ENCODE data around the gene CDH19. TPM values are rescaled to one million over a fixed set of nuclear protein-coding genes. Genes with fewer than 3 reads are reported as not detected.

Gene CDH19
- total and polyA plus RNA-seq, 10 of the 15 experiments (the other 5 are each of a cell fraction or from before 2014, with no cell fraction given), result 0.01 TPM; not detected in 9

DNA sequence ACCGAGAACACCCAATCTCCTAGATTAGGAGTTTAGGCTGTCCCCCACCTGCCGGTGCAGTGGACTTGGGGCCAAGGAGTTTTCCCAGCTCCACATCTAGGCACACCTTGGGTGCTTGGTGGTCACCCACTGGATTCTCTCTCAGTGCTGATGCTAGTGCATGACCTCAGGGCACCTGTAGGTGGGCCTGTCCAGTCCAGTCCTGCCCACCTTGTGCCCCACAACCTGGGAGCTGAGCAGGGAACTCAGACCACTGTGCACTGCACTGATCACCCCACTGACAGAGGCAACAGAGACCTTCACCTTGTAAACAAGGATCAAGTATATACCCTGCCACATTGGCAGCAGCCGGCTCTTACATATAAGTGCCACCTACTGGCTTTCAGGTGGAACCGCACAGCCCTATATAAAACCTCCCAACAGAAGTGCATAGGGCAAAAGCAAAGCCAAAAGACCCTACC, 12.7 kb upstream of the CDH19 start:
- ATAC-seq (peak; percentile 96), FAIRE-seq (no peak), DNase-seq (ENCODE audit: low read depth, low spot score) (no peak)
- Histone ChIP-seq H3K4me3 (no peak overlapping the region), H3K9me3 (replicated peaks; ENCODE audit: control insufficient read depth, insufficient read depth, low read length) (no peaks in the 10 kb centered on the region), H3K36me3 (ENCODE audit: control insufficient read depth in 2 of 2, insufficient read depth in 2 of 2, low read length in 1 of 2) (no peaks in the 10 kb centered on the region), H3K4me2 (ENCODE audit: control insufficient read depth, insufficient read depth) (no peak overlapping the region), H3K27ac (ENCODE audit: control insufficient read depth, insufficient read depth) (no peak overlapping the region), H2AFZ (ENCODE audit: control insufficient read depth, low read depth, low read length) (no peak overlapping the region), H3K79me2 (ENCODE audit: control insufficient read depth, insufficient read depth, low read length) (no peaks in the 10 kb centered on the region), H3K9ac (ENCODE audit: control insufficient read depth, insufficient read depth, low read length) (no peak overlapping the region), H3K4me1 (ENCODE audit: control insufficient read depth, insufficient read depth, low read length) (no peaks in the 10 kb centered on the region), H4K20me1 (ENCODE audit: control insufficient read depth, insufficient read depth) (no peaks in the 10 kb centered on the region), H3K27me3 (replicated peaks in 1 of 2; ENCODE audit: control insufficient read depth in 2 of 2, insufficient read depth in 2 of 2, low read length in 1 of 2) (no peaks in the 10 kb centered on the region)
- POLR2A ChIA-PET, result no interaction called here
- in situ Hi-C loops (cut with MboI), result no loop called here
- WGBS (ENCODE audit: insufficient coverage, insufficient replicate concordance, low lambda C conversion rate, missing lambda C conversion rate), result 56% methylated on average over 4 of the region's 4 CpGs
- RAD21 ChIA-PET (ENCODE audit: unreplicated experiment), result no interaction called here
- TF ChIP-seq, protein P1, sequence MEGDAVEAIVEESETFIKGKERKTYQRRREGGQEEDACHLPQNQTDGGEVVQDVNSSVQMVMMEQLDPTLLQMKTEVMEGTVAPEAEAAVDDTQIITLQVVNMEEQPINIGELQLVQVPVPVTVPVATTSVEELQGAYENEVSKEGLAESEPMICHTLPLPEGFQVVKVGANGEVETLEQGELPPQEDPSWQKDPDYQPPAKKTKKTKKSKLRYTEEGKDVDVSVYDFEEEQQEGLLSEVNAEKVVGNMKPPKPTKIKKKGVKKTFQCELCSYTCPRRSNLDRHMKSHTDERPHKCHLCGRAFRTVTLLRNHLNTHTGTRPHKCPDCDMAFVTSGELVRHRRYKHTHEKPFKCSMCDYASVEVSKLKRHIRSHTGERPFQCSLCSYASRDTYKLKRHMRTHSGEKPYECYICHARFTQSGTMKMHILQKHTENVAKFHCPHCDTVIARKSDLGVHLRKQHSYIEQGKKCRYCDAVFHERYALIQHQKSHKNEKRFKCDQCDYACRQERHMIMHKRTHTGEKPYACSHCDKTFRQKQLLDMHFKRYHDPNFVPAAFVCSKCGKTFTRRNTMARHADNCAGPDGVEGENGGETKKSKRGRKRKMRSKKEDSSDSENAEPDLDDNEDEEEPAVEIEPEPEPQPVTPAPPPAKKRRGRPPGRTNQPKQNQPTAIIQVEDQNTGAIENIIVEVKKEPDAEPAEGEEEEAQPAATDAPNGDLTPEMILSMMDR (IDR thresholded peaks at IDR 0.05 in 2 of 3, conservative IDR thresholded peaks at IDR 0.05 in 1 of 3; ENCODE audit: control insufficient read depth in 2 of 3, extremely low read depth in 1 of 3, insufficient read depth in 1 of 3, low read depth in 3 of 3, low read length in 3 of 3), result peak in 2 of 3 experiments; percentile 46; a peak in 3 of 6 replicates
- TF ChIP-seq SMC3 (IDR thresholded peaks at IDR 0.05; ENCODE audit: borderline replicate concordance, low read length) (peak; percentile 30; the same call in 1 of the 2 replicates), TBL1XR1 (IDR thresholded peaks at IDR 0.05; ENCODE audit: low read depth, low read length) (no peak)
- CTCF ChIA-PET, result no interaction called here
- intact Hi-C loops (cut with micrococcal nuclease; ENCODE audit: unreplicated experiment), result loop anchor here (10.0 kb wide), 1 partner anchor 682 kb away; no protein-coding TSS in a partner anchor
- BruUV-seq (replicated peaks), result no TSS peak
- SMC1A ChIA-PET (ENCODE audit: uncharacterized antibody, unreplicated experiment), result no interaction called here

- CTCF ChIA-PET, result no interaction called here
- intact Hi-C loops (cut with micrococcal nuclease; ENCODE audit: unreplicated experiment), result loop anchor here (10.0 kb wide), 1 partner anchor 680 kb away; no protein-coding TSS in a partner anchor
- Histone ChIP-seq H3K36me3 (ENCODE audit: control insufficient read depth in 2 of 2, insufficient read depth in 2 of 2, low read length in 1 of 2) (no peaks in the 10 kb centered on the region), H3K27me3 (replicated peaks in 1 of 2; ENCODE audit: control insufficient read depth in 2 of 2, insufficient read depth in 2 of 2, low read length in 1 of 2) (no peaks in the 10 kb centered on the region), H3K4me3 (no peak overlapping the region), H3K27ac (ENCODE audit: control insufficient read depth, insufficient read depth) (no peak overlapping the region), H4K20me1 (ENCODE audit: control insufficient read depth, insufficient read depth) (no peaks in the 10 kb centered on the region), H2AFZ (ENCODE audit: control insufficient read depth, low read depth, low read length) (no peak overlapping the region), H3K4me1 (ENCODE audit: control insufficient read depth, insufficient read depth, low read length) (no peaks in the 10 kb centered on the region), H3K9ac (ENCODE audit: control insufficient read depth, insufficient read depth, low read length) (no peak overlapping the region), H3K79me2 (ENCODE audit: control insufficient read depth, insufficient read depth, low read length) (no peaks in the 10 kb centered on the region), H3K9me3 (replicated peaks; ENCODE audit: control insufficient read depth, insufficient read depth, low read length) (no peaks in the 10 kb centered on the region), H3K4me2 (ENCODE audit: control insufficient read depth, insufficient read depth) (no peak overlapping the region)
- TF ChIP-seq EED (IDR thresholded peaks at IDR 0.05; ENCODE audit: low read depth) (no peak), CBX5 (IDR thresholded peaks at IDR 0.05; ENCODE audit: low read depth) (no peak), CEBPZ (IDR thresholded peaks at IDR 0.05; ENCODE audit: low read depth, low read length) (no peak), NFYB (IDR thresholded peaks at IDR 0.05; ENCODE audit: insufficient read depth, low read depth, low read length) (no peak), ZNF274 (IDR thresholded peaks at IDR 0.05; ENCODE audit: insufficient read depth, insufficient read length) (no peak)
- TF ChIP-seq, protein P2, sequence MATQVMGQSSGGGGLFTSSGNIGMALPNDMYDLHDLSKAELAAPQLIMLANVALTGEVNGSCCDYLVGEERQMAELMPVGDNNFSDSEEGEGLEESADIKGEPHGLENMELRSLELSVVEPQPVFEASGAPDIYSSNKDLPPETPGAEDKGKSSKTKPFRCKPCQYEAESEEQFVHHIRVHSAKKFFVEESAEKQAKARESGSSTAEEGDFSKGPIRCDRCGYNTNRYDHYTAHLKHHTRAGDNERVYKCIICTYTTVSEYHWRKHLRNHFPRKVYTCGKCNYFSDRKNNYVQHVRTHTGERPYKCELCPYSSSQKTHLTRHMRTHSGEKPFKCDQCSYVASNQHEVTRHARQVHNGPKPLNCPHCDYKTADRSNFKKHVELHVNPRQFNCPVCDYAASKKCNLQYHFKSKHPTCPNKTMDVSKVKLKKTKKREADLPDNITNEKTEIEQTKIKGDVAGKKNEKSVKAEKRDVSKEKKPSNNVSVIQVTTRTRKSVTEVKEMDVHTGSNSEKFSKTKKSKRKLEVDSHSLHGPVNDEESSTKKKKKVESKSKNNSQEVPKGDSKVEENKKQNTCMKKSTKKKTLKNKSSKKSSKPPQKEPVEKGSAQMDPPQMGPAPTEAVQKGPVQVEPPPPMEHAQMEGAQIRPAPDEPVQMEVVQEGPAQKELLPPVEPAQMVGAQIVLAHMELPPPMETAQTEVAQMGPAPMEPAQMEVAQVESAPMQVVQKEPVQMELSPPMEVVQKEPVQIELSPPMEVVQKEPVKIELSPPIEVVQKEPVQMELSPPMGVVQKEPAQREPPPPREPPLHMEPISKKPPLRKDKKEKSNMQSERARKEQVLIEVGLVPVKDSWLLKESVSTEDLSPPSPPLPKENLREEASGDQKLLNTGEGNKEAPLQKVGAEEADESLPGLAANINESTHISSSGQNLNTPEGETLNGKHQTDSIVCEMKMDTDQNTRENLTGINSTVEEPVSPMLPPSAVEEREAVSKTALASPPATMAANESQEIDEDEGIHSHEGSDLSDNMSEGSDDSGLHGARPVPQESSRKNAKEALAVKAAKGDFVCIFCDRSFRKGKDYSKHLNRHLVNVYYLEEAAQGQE (IDR thresholded peaks at IDR 0.05; ENCODE audit: low read depth, low read length), result no peak
- SMC1A ChIA-PET (ENCODE audit: uncharacterized antibody, unreplicated experiment), result no interaction called here
- no peak for ATAC-seq
- no peak for DNase-seq (ENCODE audit: low read depth, low spot score)
- no TSS peak for BruUV-seq (replicated peaks)
- RAD21 ChIA-PET (ENCODE audit: unreplicated experiment), result no interaction called here
- FAIRE-seq, result no peak
- in situ Hi-C loops (cut with MboI), result no loop called here
- POLR2A ChIA-PET, result no interaction called here
Measured at GRCh38 chr18:66615176-66615575, 11.3 kb upstream of the CDH19 start.

Data from GM12878 (cell line).